Mesendoderm (in vitro differentiated cells): Measurements from ENCODE around the gene ERCC2.
A peak's percentile ranks its signal among the peaks of the same experiment; 100 is the strongest.

Experiments used
- DNase-seq: peaks from one replicate; pipeline ENCODE4 v3.0.0; 2013
- H2AK5ac ChIP-seq: 2 replicates; pipeline ENCODE4 v1.6.1; 2013; ENCODE audit warnings: low read length, inconsistent platforms
- H2BK120ac ChIP-seq: 2 replicates; pipeline ENCODE4 v1.6.1; 2013; ENCODE audit warnings: low read depth, mild to moderate bottlenecking, low read length, moderate library complexity, mixed read lengths
- H2BK15ac ChIP-seq: replicated peaks from 2 replicates; pipeline ENCODE4 v1.6.1; 2013; ENCODE audit warnings: low read depth, mild to moderate bottlenecking, moderate library complexity
- H2BK5ac ChIP-seq: 2 replicates; pipeline ENCODE4 v1.6.1; 2013; ENCODE audit warnings: low read length, inconsistent platforms
- H3K18ac ChIP-seq: 2 replicates; pipeline ENCODE4 v1.6.1; 2013; ENCODE audit warnings: mild to moderate bottlenecking, low read length, mixed read lengths
- H3K23ac ChIP-seq: one replicate; pipeline ENCODE4 v1.6.1; 2013; ENCODE audit warnings: low read length
- H3K27ac ChIP-seq: 2 replicates; pipeline ENCODE4 v1.5.1; 2013; ENCODE audit warnings: low read depth, mild to moderate bottlenecking, inconsistent platforms, low read length, moderate library complexity
- H3K27me3 ChIP-seq: 2 replicates; pipeline ENCODE4 v1.6.1; 2013; ENCODE audit warnings: low read length, control low read depth, mild to moderate bottlenecking, inconsistent platforms; ENCODE audit not compliant: insufficient read depth, poor library complexity
- H3K36me3 ChIP-seq: 2 replicates; pipeline ENCODE4 v1.6.1; 2013; ENCODE audit warnings: low read length, inconsistent platforms; ENCODE audit not compliant: control insufficient read depth, insufficient read depth
- H3K4ac ChIP-seq: one replicate; pipeline ENCODE4 v1.6.1; 2013; ENCODE audit warnings: low read depth, mild to moderate bottlenecking, low read length, moderate library complexity
- H3K4me1 ChIP-seq: 2 replicates; pipeline ENCODE4 v1.6.1; 2013; ENCODE audit warnings: low read depth, low read length, inconsistent platforms; ENCODE audit not compliant: control insufficient read depth
- H3K4me2 ChIP-seq: 2 replicates; pipeline ENCODE4 v1.6.1; 2013; ENCODE audit warnings: low read length
- H3K4me3 ChIP-seq: 2 replicates; pipeline ENCODE4 v1.5.1; 2013; ENCODE audit warnings: mild to moderate bottlenecking, low read length
- H3K56ac ChIP-seq: one replicate; pipeline ENCODE4 v1.6.1; 2013; ENCODE audit warnings: low read length
- H3K79me1 ChIP-seq: 2 replicates; pipeline ENCODE4 v1.6.1; 2013; ENCODE audit warnings: low read length, inconsistent platforms
- H3K79me2 ChIP-seq: 2 replicates; pipeline ENCODE4 v1.6.1; 2013; ENCODE audit warnings: mild to moderate bottlenecking, low read length; ENCODE audit not compliant: control insufficient read depth, insufficient read depth
- H3K9ac ChIP-seq: 2 replicates; pipeline ENCODE4 v1.6.1; 2013; ENCODE audit warnings: low read length, inconsistent platforms
- H4K5ac ChIP-seq: one replicate; pipeline ENCODE4 v1.6.1; 2013; ENCODE audit warnings: low read length
- H4K8ac ChIP-seq: one replicate; pipeline ENCODE4 v1.6.1; 2013; ENCODE audit warnings: low read depth, mild to moderate bottlenecking, control low read depth, low read length, moderate library complexity
- WGBS: extraction: QIAGEN DNeasy Blood & Tissue Kit; methylation state at CpG from one replicate; pipeline ENCODE4 v1.1.7; 2013; ENCODE audit warnings: low lambda C conversion rate, missing lambda C conversion rate; ENCODE audit not compliant: insufficient coverage; ENCODE audit errors: extremely low coverage; 5-methylcytosine and 5-hydroxymethylcytosine counted together

Gene ERCC2

DNA sequence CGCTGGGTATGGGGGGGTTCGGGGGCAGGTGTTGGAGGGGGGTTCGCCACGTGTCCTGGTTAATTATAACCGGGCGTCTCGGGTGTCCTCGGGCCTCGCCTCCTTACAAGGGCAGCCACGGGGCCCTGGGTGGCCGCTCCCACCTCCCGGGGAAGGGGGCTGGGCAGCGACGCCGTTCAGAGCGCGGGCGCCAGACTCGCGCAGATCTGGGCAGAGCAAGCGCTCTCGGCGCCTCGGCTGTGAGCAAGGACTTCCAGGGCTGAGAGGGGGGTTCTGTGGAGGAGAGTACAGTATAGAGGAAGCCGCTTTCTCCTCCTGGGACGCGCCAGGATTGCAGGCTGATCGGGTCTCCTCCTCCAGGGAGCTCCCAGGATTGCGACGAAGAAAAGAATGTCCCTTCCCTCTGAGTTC lies 46.7 kb downstream of the ERCC2 start:
- H3K4ac ChIP-seq, result no peak overlapping the region
- DNase-seq, result peak; percentile 57
- H4K8ac ChIP-seq, result no peak overlapping the region
- H3K4me3 ChIP-seq, result no peak overlapping the region
- H3K79me1 ChIP-seq, result no peaks in the 10 kb centered on the region
- H3K4me2 ChIP-seq, result peak overlapping the region; percentile 59
- H3K23ac ChIP-seq, result peak overlapping the region; percentile 80
- WGBS, result no CpG with 5 or more reads among the region's 30 CpGs
- no peak overlapping the region for H2BK15ac ChIP-seq
- peak overlapping the region; percentile 59 for H3K9ac ChIP-seq
- H3K27me3 ChIP-seq, result no peaks in the 10 kb centered on the region
- H3K36me3 ChIP-seq, result no peaks in the 10 kb centered on the region
- H3K56ac ChIP-seq, result peak overlapping the region; percentile 76
- no peak overlapping the region for H3K18ac ChIP-seq
- no peak overlapping the region for H2BK5ac ChIP-seq
- no peak overlapping the region for H2AK5ac ChIP-seq
- no peaks in the 10 kb centered on the region for H3K79me2 ChIP-seq
- no peak overlapping the region for H4K5ac ChIP-seq
- no peak overlapping the region for H2BK120ac ChIP-seq
- H3K4me1 ChIP-seq, result peaks cover 3% of the 10 kb centered on the region
- no peak overlapping the region for H3K27ac ChIP-seq

DNA sequence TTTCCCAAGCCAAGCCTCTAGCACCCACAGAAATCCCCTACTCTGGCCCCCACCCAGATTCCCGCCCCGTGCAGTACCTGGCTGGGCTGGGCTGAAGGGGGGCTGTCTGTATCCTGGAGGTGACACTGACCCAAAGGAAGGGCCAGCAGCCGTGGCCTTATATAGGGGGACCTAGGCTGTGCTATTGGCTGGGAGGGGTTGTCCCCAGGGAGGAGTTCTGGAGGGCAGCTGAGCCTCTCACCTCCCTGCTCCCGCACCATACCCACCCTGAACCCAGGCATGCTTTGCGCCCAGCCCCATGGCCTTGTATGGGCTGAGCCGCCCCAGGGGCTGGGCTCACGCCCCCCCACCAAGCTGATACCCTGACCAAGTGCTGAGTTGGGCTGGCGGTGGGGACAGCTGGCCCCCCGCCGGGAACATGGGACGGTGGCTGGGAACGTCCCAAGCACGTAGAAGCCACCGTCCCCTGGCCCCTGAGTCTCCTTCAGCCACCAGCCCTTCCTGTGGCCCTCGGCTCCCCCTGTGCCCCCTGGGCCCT lies 47.6 kb downstream of the ERCC2 start, which contains the start of gene CKM:
TSS of gene CKM (minus strand) at position 132 of the 538 bp plus-strand sequence. CDS start 3,162 bp downstream, outside the sequence.
- no peaks in the 10 kb centered on the region for H3K79me2 ChIP-seq
- no peak within 1 kb of the TSS for H3K4ac ChIP-seq
- DNase-seq, result no peak
- no peak within 1 kb of the TSS for H2BK120ac ChIP-seq
- peak within 1 kb of the TSS; percentile 76 for H3K56ac ChIP-seq
- H3K27ac ChIP-seq, result no peak within 1 kb of the TSS
- no peaks in the 10 kb centered on the region for H3K79me1 ChIP-seq
- no peak within 1 kb of the TSS for H2AK5ac ChIP-seq
- no peak within 1 kb of the TSS for H3K18ac ChIP-seq
- no peak within 1 kb of the TSS for H4K8ac ChIP-seq
- H3K36me3 ChIP-seq, result no peaks in the 10 kb centered on the region
- peak within 1 kb of the TSS; percentile 59 for H3K9ac ChIP-seq
- H3K4me2 ChIP-seq, result peak within 1 kb of the TSS; percentile 59
- H3K27me3 ChIP-seq, result no peaks in the 10 kb centered on the region
- H4K5ac ChIP-seq, result no peak within 1 kb of the TSS
- H2BK15ac ChIP-seq, result no peak within 1 kb of the TSS
- WGBS, result no CpG with 5 or more reads among the region's 15 CpGs
- H3K23ac ChIP-seq, result peak within 1 kb of the TSS; percentile 80
- H3K4me3 ChIP-seq, result no peak within 1 kb of the TSS
- H3K4me1 ChIP-seq, result peaks cover 3% of the 10 kb centered on the region
- H2BK5ac ChIP-seq, result no peak within 1 kb of the TSS

GRCh38 chr19:45322311-45322710 lies 48.1 kb downstream of the ERCC2 start:
- H3K56ac ChIP-seq, result no peak overlapping the region
- DNase-seq, result peak; percentile 78
- H4K8ac ChIP-seq, result no peak overlapping the region
- H3K4me2 ChIP-seq, result no peak overlapping the region
- no peak overlapping the region for H2BK120ac ChIP-seq
- H3K18ac ChIP-seq, result no peak overlapping the region
- no peaks in the 10 kb centered on the region for H3K79me2 ChIP-seq
- no peak overlapping the region for H3K4ac ChIP-seq
- no peak overlapping the region for H2BK15ac ChIP-seq
- H3K9ac ChIP-seq, result no peak overlapping the region
- H4K5ac ChIP-seq, result no peak overlapping the region
- no peak overlapping the region for H2BK5ac ChIP-seq
- no peak overlapping the region for H3K23ac ChIP-seq
- H3K27ac ChIP-seq, result no peak overlapping the region
- no peak overlapping the region for H3K4me3 ChIP-seq
- H3K27me3 ChIP-seq, result no peaks in the 10 kb centered on the region
- peaks cover 3% of the 10 kb centered on the region for H3K4me1 ChIP-seq
- no CpG with 5 or more reads among the region's 11 CpGs for WGBS
- H2AK5ac ChIP-seq, result no peak overlapping the region
- no peaks in the 10 kb centered on the region for H3K79me1 ChIP-seq
- H3K36me3 ChIP-seq, result no peaks in the 10 kb centered on the region

DNA sequence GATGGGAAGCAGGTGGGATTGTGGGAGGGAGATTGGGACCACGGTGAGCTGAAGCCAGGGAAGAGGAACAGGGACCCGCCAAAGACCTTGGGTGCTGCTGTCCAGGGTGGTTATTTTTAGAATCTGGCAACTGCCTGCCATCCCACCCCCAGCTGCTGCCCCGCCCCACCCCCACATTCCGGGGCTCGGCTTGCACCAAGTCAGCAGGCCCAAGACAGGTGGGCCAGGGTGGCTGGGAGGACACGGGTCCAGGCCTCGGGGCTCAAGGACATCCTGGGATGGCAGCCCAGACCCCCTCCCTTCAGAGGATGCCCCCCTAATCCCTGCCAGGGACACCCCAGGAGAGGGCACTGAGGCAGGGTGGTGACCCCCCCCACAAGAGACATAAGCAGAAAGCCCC lies 48.5 kb downstream of the ERCC2 start:
- Histone ChIP-seq H3K27ac (no peak overlapping the region), H3K9ac (no peak overlapping the region), H3K56ac (no peak overlapping the region), H2BK5ac (no peak overlapping the region), H2BK15ac (no peak overlapping the region), H3K79me1 (no peaks in the 10 kb centered on the region), H4K5ac (no peak overlapping the region), H3K23ac (no peak overlapping the region), H2AK5ac (no peak overlapping the region), H3K4ac (no peak overlapping the region), H3K4me3 (no peak overlapping the region), H3K36me3 (no peaks in the 10 kb centered on the region), H3K18ac (no peak overlapping the region), H3K79me2 (no peaks in the 10 kb centered on the region), H3K4me1 (peaks cover 3% of the 10 kb centered on the region), H3K4me2 (no peak overlapping the region), H4K8ac (no peak overlapping the region), H2BK120ac (no peak overlapping the region), H3K27me3 (no peaks in the 10 kb centered on the region)
- DNase-seq, result no peak
- no CpG with 5 or more reads among the region's 7 CpGs for WGBS

- H3K27me3 ChIP-seq, result no peaks in the 10 kb centered on the region
- H3K79me2 ChIP-seq, result no peaks in the 10 kb centered on the region
- no peak for DNase-seq
- H3K23ac ChIP-seq, result no peak overlapping the region
- no CpG with 5 or more reads among the region's 12 CpGs for WGBS
- no peak overlapping the region for H2BK15ac ChIP-seq
- H3K79me1 ChIP-seq, result no peaks in the 10 kb centered on the region
- H3K56ac ChIP-seq, result no peak overlapping the region
- no peak overlapping the region for H3K18ac ChIP-seq
- H3K36me3 ChIP-seq, result no peaks in the 10 kb centered on the region
- no peak overlapping the region for H2BK120ac ChIP-seq
- H4K8ac ChIP-seq, result no peak overlapping the region
- H3K9ac ChIP-seq, result no peak overlapping the region
- peaks cover 3% of the 10 kb centered on the region for H3K4me1 ChIP-seq
- H3K4ac ChIP-seq, result no peak overlapping the region
- H2BK5ac ChIP-seq, result no peak overlapping the region
- H2AK5ac ChIP-seq, result no peak overlapping the region
- H3K4me2 ChIP-seq, result no peak overlapping the region
- no peak overlapping the region for H3K4me3 ChIP-seq
- H3K27ac ChIP-seq, result no peak overlapping the region
- H4K5ac ChIP-seq, result no peak overlapping the region
These were observed 49.2 kb downstream of the ERCC2 start for GRCh38 chr19:45320997-45321775.
